Measurements from ENCODE around the gene CRYM.

The CRYM gene

GRCh38 chr16:21272253-21272652 is 5.8 kb downstream of the CRYM start:
- no peaks in the 10 kb centered on the region for H3K9me3 ChIP-seq (ENCODE audit: low read depth, low read length)
- TF ChIP-seq POLR2AphosphoS5 (IDR thresholded peaks at IDR 0.05; ENCODE audit: borderline replicate concordance, low read depth, low read length): no peak
- DNase-seq (ENCODE audit: low read depth, low spot score): no peak

GRCh38 chr16:21268236-21268635 is 9.9 kb downstream of the CRYM start:
- H3K36me3 ChIP-seq (ENCODE audit: insufficient read depth, low read length): no peaks in the 10 kb centered on the region
- no peak overlapping the region for H3K9ac ChIP-seq (ENCODE audit: insufficient read length)
- no peaks in the 10 kb centered on the region for H3K9me3 ChIP-seq (ENCODE audit: low read depth, low read length)
- H3K4me3 ChIP-seq: no peak overlapping the region
- no peak overlapping the region for H3K27ac ChIP-seq
- no peak for DNase-seq (ENCODE audit: low read depth, low spot score)
- no peak for TF ChIP-seq EZH2 (IDR thresholded peaks at IDR 0.05)
- TF ChIP-seq POLR2AphosphoS5 (IDR thresholded peaks at IDR 0.05; ENCODE audit: borderline replicate concordance, low read depth, low read length): no peak
- no peak for TF ChIP-seq FOXP2 (optimal IDR thresholded peaks at IDR 0.05; ENCODE audit: control extremely low read depth, extremely low read length, insufficient read depth)

More at GRCh38 chr16:21272253-21272652, 5.8 kb downstream of the CRYM start:
- no peaks in the 10 kb centered on the region for H3K36me3 ChIP-seq (ENCODE audit: insufficient read depth, low read length)
- H3K27ac ChIP-seq: no peak overlapping the region
- H3K4me3 ChIP-seq: no peak overlapping the region
- H3K9ac ChIP-seq (ENCODE audit: insufficient read length): no peak overlapping the region

- TF ChIP-seq FOXP2 (optimal IDR thresholded peaks at IDR 0.05; ENCODE audit: control extremely low read depth, extremely low read length, insufficient read depth): no peak
- no peak for TF ChIP-seq POLR2AphosphoS5 (IDR thresholded peaks at IDR 0.05; ENCODE audit: borderline replicate concordance, low read depth, low read length)
- no peak for TF ChIP-seq EZH2 (IDR thresholded peaks at IDR 0.05)
- H3K4me3 ChIP-seq: no peak overlapping the region
- no peaks in the 10 kb centered on the region for H3K36me3 ChIP-seq (ENCODE audit: insufficient read depth, low read length)
- no peaks in the 10 kb centered on the region for H3K9me3 ChIP-seq (ENCODE audit: low read depth, low read length)
- no peak for DNase-seq (ENCODE audit: low read depth, low spot score)
- no peak overlapping the region for H3K27ac ChIP-seq
- no peak overlapping the region for H3K9ac ChIP-seq (ENCODE audit: insufficient read length)
These were observed 10.8 kb downstream of the CRYM start for GRCh38 chr16:21267298-21267697.

- Histone ChIP-seq H3K9ac (ENCODE audit: insufficient read length) (no peak overlapping the region), H3K9me3 (ENCODE audit: low read depth, low read length) (no peaks in the 10 kb centered on the region), H3K27ac (no peak overlapping the region), H3K36me3 (ENCODE audit: insufficient read depth, low read length) (no peaks in the 10 kb centered on the region), H3K4me3 (no peak overlapping the region)
- no peak for TF ChIP-seq FOXP2 (optimal IDR thresholded peaks at IDR 0.05; ENCODE audit: control extremely low read depth, extremely low read length, insufficient read depth)
- no peak for TF ChIP-seq EZH2 (IDR thresholded peaks at IDR 0.05)
- no peak for TF ChIP-seq POLR2AphosphoS5 (IDR thresholded peaks at IDR 0.05; ENCODE audit: borderline replicate concordance, low read depth, low read length)
- DNase-seq (ENCODE audit: low read depth, low spot score): no peak
These were observed 12.8 kb downstream of the CRYM start for GRCh38 chr16:21265104-21265837.

GRCh38 chr16:21264571-21265036 is 13.5 kb downstream of the CRYM start:
- DNase-seq (ENCODE audit: low read depth, low spot score): no peak
- no peaks in the 10 kb centered on the region for H3K9me3 ChIP-seq (ENCODE audit: low read depth, low read length)
- H3K36me3 ChIP-seq (ENCODE audit: insufficient read depth, low read length): no peaks in the 10 kb centered on the region
- no peak overlapping the region for H3K27ac ChIP-seq
- H3K4me3 ChIP-seq: no peak overlapping the region
- TF ChIP-seq EZH2 (IDR thresholded peaks at IDR 0.05): no peak
- no peak overlapping the region for H3K9ac ChIP-seq (ENCODE audit: insufficient read length)

- Histone ChIP-seq H3K9ac (ENCODE audit: insufficient read length) (no peak overlapping the region), H3K27ac (no peak overlapping the region), H3K4me3 (no peak overlapping the region)
These were observed 14.2 kb downstream of the CRYM start for GRCh38 chr16:21263640-21264570.

GRCh38 chr16:21262779-21263639 is 15.1 kb downstream of the CRYM start:
- Histone ChIP-seq H3K9ac (ENCODE audit: insufficient read length) (no peak overlapping the region), H3K27ac (no peak overlapping the region), H3K36me3 (ENCODE audit: insufficient read depth, low read length) (no peaks in the 10 kb centered on the region), H3K9me3 (ENCODE audit: low read depth, low read length) (no peaks in the 10 kb centered on the region), H3K4me3 (no peak overlapping the region)
- TF ChIP-seq POLR2AphosphoS5 (IDR thresholded peaks at IDR 0.05; ENCODE audit: borderline replicate concordance, low read depth, low read length) (no peak), EZH2 (IDR thresholded peaks at IDR 0.05) (no peak), FOXP2 (optimal IDR thresholded peaks at IDR 0.05; ENCODE audit: control extremely low read depth, extremely low read length, insufficient read depth) (no peak)
- DNase-seq (ENCODE audit: low read depth, low spot score): no peak

More at GRCh38 chr16:21263640-21264570, 14.2 kb downstream of the CRYM start:
- DNase-seq (ENCODE audit: low read depth, low spot score): no peak
- Histone ChIP-seq H3K9me3 (ENCODE audit: low read depth, low read length) (no peaks in the 10 kb centered on the region), H3K36me3 (ENCODE audit: insufficient read depth, low read length) (no peaks in the 10 kb centered on the region)
- TF ChIP-seq FOXP2 (optimal IDR thresholded peaks at IDR 0.05; ENCODE audit: control extremely low read depth, extremely low read length, insufficient read depth) (no peak), EZH2 (IDR thresholded peaks at IDR 0.05) (no peak), POLR2AphosphoS5 (IDR thresholded peaks at IDR 0.05; ENCODE audit: borderline replicate concordance, low read depth, low read length) (no peak)
